Measurements from ENCODE around the gene LRP1B.

DNA sequence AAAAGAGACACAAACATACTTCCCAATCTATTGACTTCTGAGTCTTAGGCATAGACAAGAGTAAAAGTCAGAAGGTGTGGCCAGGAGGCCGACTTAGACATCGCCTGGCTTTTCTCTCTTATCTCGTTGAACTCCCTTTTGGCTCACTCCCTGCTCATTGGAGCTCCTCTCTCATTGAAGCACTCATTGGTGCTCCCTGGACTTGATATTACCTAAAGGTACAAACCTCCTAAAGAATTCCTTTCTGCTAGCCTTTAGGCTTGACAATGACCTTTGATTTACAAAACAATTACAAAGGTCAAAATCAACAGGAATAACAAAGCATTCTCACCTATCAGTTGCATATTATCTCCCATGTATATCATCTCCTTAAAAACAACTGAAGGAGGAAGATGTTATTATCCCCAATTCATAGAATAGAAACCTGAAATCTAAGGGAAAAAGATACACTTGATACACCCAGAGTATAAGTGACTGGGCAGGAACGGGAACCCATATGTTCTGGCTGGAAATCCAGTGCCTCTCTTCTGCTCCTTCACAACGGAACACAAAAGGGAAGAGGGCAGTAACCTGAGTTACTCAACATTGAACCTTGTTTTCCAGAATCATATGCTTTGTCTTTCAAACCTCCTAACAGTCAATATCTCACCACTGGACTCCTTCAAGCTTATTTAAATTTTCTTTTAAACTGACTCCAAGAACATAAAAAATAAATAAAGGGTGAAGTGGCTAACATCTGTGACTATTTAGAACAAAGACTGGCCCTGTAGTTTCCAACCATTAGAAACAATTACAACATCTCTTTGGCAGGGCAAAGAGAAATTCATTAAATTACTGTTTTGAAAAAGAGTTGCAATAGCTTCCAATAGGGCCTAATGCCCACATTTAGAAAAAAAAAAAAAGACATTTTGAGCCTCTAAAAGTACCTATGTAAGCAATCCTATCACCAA lies 1247.9 kb downstream of the LRP1B start:
- TF ChIP-seq CTCF (IDR thresholded peaks at IDR 0.05; ENCODE audit: low read depth, low read length, poor library complexity, severe bottlenecking) (no peak), EZH2phosphoT487 (IDR thresholded peaks at IDR 0.05; ENCODE audit: borderline replicate concordance, low read length) (no peak)
